Right atrium auricular region (tissue), 2 donors: ENCODE results near the gene ECE2. TPM values are rescaled to one million over a fixed set of nuclear protein-coding genes. Genes with fewer than 3 reads are reported as not detected.
A peak's percentile ranks its signal among the peaks of the same experiment; 100 is the strongest.

Source experiments
- DNase-seq: peaks from one replicate; pipeline ENCODE4 v3.0.0-alpha.2; 2019; ENCODE audit warnings: low spot score
- H3K27ac ChIP-seq, 2 donors: fragments of 200-600 bp; sonication (generic); 1 replicate in 1 of 2; 2 replicates in 1 of 2; pipeline ENCODE4 v1.5.1; 2016 to 2019
- H3K27me3 ChIP-seq, 2 donors: fragments of 200-600 bp; sonication (generic); one replicate each; pipeline versions ENCODE4 v1.5.1 to v1.6.0; 2017 to 2019
- H3K36me3 ChIP-seq: fragments of 200-600 bp; sonication (generic); one replicate; pipeline ENCODE4 v1.5.1; 2016
- H3K4me1 ChIP-seq, 2 donors: fragments of 200-600 bp; sonication (generic); one replicate each; pipeline versions ENCODE4 v1.5.1 to v1.6.0; 2017 to 2019
- H3K4me3 ChIP-seq, 2 donors: fragments of 200-600 bp; sonication (generic); 1 replicate in 1 of 2; 2 replicates in 1 of 2; pipeline ENCODE4 v1.5.1; 2017 to 2019; ENCODE audit warnings: mild to moderate bottlenecking in 1 of 2, moderate library complexity in 1 of 2
- H3K9me3 ChIP-seq, 2 donors: fragments of 200-600 bp; sonication (generic); one replicate each; pipeline ENCODE4 v1.5.1; 2019
- total RNA-seq, 2 donors: library from RNA; depleted of rRNA; stranded (reverse); fragments of >200 nt; gene quantifications; one replicate each; pipeline ENCODE4 v1.1.0, GENCODE V29; 2016
- TF ChIP-seq, protein P1 (sequence below), 2 donors: fragments of 200-600 bp; sonication (generic); IDR thresholded peaks; one replicate each; pipeline ENCODE4 v1.5.1; 2019; ENCODE audit warnings: antibody characterized with exemption in 2 of 2

The ECE2 gene
- total RNA-seq, 2 donors from 2014 or later, result 1.6 TPM; not detected in 1

DNA sequence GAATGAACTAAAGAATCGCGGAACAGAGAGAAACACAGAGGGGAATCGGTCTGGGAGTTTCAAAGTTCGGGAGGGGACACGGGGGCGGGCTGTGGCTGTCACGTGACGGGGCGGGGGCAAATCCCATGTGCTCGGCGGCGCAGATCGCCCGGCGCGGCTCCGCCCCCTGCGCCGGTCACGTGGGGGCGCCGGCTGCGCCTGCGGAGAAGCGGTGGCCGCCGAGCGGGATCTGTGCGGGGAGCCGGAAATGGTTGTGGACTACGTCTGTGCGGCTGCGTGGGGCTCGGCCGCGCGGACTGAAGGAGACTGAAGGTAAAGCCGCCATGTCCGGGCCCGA, 38.5 kb downstream of the ECE2 start, which contains the start of gene EIF4G1:
EIF4G1 (plus strand) TSS at position 244 of the 337 bp plus-strand sequence. CDS start 1,191 bp downstream, outside the sequence.
- H3K4me1 ChIP-seq, result peaks cover 0 to 44% of the 10 kb centered on the region in 2 donors
- TF ChIP-seq, protein P1, sequence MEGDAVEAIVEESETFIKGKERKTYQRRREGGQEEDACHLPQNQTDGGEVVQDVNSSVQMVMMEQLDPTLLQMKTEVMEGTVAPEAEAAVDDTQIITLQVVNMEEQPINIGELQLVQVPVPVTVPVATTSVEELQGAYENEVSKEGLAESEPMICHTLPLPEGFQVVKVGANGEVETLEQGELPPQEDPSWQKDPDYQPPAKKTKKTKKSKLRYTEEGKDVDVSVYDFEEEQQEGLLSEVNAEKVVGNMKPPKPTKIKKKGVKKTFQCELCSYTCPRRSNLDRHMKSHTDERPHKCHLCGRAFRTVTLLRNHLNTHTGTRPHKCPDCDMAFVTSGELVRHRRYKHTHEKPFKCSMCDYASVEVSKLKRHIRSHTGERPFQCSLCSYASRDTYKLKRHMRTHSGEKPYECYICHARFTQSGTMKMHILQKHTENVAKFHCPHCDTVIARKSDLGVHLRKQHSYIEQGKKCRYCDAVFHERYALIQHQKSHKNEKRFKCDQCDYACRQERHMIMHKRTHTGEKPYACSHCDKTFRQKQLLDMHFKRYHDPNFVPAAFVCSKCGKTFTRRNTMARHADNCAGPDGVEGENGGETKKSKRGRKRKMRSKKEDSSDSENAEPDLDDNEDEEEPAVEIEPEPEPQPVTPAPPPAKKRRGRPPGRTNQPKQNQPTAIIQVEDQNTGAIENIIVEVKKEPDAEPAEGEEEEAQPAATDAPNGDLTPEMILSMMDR (IDR thresholded peaks at IDR 0.05), result no peak
- H3K4me3 ChIP-seq, result peak within 1 kb of the TSS; percentile 76 to 77
- H3K27ac ChIP-seq, result peak within 1 kb of the TSS; percentile 92 to 96
- peaks cover 11% of the 10 kb centered on the region for H3K36me3 ChIP-seq
- DNase-seq, result peak; percentile 94
- no peaks in the 10 kb centered on the region for H3K27me3 ChIP-seq
- H3K9me3 ChIP-seq, result no peaks in the 10 kb centered on the region

DNA sequence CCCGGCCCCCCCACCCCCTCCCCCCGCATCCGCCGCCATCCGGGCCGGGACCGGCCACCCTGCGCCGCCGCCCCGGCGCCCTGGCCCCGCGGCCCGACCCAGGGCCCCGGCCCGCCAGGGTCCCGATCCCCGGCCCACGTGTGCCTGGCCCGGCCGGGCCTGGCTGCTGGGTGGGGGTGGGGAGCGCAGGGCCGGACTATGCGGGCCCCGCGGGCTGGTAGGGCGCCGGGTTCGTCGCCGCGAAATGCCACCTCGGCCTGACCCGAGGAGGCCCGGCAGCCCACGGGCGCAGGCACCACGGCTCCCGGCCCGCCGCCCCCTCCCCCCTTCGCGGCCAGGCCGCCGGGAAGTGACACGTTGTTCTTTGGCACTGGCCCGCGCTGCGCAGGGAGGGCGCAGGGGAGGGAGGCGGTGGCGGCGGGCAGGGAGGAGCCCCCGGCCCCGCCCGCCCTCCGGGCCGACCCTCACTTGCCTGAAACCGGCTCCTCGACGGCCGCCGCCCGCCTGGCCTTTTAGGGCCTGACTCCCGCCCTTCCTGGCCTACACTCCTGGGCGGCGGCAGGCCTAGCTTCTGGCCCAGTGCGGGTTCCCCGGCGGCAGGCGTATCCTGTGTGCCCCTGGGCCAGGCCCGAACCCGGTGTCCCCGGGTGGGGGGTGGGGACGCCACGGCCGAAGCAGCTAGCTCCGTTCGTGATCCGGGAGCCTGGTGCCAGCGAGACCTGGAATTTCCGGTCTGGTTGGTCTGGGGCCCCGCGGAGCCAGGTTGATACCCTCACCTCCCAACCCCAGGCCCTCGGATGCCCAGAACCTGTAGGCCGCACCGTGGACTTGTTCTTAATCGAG, 39.1 kb downstream of the ECE2 start:
- Histone ChIP-seq H3K27me3 (no peaks in the 10 kb centered on the region), H3K4me3 (peak overlapping the region; percentile 76 to 77), H3K27ac (peak overlapping the region; percentile 92 to 96), H3K9me3 (no peaks in the 10 kb centered on the region), H3K36me3 (peaks cover 11% of the 10 kb centered on the region), H3K4me1 (peaks cover 0 to 49% of the 10 kb centered on the region in 2 donors)
- peak; percentile 89 for DNase-seq
- TF ChIP-seq, protein P1 (IDR thresholded peaks at IDR 0.05), result no peak

DNA sequence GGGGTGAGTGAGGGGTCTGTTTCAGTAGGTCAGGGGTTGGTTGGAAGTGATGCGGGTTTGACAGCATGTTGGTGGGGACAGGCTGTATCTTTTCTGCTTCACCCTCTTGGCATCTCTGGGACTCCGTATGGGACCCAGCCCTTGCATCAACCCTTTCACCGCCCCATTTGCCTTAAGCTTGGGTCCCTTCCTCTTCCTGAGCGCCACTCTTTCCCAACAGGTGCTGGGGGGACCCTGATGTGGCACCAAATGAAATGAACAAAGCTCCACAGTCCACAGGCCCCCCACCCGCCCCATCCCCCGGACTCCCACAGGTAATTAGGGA, 39.7 kb downstream of the ECE2 start:
- Histone ChIP-seq H3K9me3 (no peaks in the 10 kb centered on the region), H3K4me3 (peak overlapping the region; percentile 76 to 77), H3K4me1 (peaks cover 0 to 55% of the 10 kb centered on the region in 2 donors), H3K36me3 (peaks cover 13% of the 10 kb centered on the region), H3K27me3 (no peaks in the 10 kb centered on the region), H3K27ac (peak overlapping the region; percentile 92 to 96)
- TF ChIP-seq, protein P1 (IDR thresholded peaks at IDR 0.05), result no peak
- DNase-seq, result no peak

DNA sequence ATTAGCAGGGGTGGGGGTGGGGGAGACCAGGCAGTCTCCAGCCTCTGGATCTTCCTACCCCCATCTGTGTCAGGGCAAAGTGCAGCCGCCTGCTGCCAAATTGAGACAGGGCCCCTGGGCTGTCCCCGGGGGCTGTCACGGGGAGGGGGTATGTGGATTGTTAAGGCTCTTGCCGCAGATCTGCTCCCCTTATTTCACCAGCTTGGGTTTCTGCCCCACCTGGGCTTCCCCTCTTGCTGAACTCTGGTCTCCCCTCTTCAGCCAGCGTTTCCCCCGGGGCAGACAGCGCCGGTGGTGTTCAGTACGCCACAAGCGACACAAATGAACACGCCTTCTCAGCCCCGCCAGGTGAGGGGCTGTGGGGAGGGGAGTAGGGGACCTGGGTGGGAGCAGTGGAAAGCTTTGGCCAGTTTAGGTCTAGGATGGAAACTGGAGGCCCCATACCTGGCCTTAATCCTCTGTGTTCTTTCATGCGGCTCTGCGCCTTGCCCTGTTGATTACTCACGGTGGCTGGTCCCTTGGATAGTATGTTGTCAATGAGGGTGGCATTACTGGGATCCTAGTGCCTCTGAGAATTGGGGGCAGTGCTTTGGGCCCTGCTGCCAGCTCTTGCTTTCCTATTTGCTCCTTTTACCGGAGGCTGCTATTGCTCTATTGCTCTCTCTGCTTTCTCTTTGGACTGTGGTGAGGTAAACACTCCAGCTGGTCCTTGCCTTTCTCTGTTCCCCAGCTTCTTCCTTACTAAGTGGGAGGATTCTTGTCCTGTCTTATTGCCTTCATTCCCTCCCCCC, 40.2 kb downstream of the ECE2 start:
- Histone ChIP-seq H3K9me3 (no peaks in the 10 kb centered on the region), H3K36me3 (peaks cover 18% of the 10 kb centered on the region), H3K27me3 (no peaks in the 10 kb centered on the region), H3K4me1 (peaks cover 0 to 61% of the 10 kb centered on the region in 2 donors), H3K4me3 (peak overlapping the region; percentile 76 to 77), H3K27ac (peak overlapping the region; percentile 92 to 96)
- TF ChIP-seq, protein P1 (IDR thresholded peaks at IDR 0.05), result no peak
- no peak for DNase-seq

DNA sequence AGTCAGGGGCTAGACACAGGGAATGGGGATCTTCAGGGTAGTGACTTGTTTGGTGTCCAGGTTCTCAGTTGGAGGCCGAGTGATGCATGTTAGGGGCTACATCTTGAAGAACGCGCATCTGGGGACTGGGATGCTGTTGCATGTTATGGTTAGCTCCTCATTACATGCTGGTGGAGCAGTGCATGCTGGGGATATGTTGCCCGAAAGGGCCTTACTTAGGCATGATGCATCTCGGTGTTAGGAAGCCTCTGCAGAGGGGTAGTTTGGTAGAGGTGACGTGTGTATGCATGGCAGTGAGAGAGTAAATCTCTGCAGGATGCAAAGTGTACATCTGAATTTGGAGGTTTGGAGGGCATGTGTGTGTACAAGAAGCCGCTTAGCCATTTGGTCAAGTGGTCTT, 41.0 kb downstream of the ECE2 start:
- no peak for DNase-seq
- peaks cover 0 to 66% of the 10 kb centered on the region in 2 donors for H3K4me1 ChIP-seq
- H3K27ac ChIP-seq, result peak overlapping the region; percentile 92 to 96
- peak overlapping the region in 1 of 2 donors; percentile 76 for H3K4me3 ChIP-seq
- H3K36me3 ChIP-seq, result peaks cover 26% of the 10 kb centered on the region
- H3K27me3 ChIP-seq, result no peaks in the 10 kb centered on the region
- TF ChIP-seq, protein P1 (IDR thresholded peaks at IDR 0.05), result no peak
- no peaks in the 10 kb centered on the region for H3K9me3 ChIP-seq
